Measurements from ENCODE around the gene CAAP1.
"Not testable (repeated sequence)": the region's sequence is repeated elsewhere in the genome, so short reads cannot be mapped to it uniquely, and the experiment has no call there.

CAAP1 gene

DNA sequence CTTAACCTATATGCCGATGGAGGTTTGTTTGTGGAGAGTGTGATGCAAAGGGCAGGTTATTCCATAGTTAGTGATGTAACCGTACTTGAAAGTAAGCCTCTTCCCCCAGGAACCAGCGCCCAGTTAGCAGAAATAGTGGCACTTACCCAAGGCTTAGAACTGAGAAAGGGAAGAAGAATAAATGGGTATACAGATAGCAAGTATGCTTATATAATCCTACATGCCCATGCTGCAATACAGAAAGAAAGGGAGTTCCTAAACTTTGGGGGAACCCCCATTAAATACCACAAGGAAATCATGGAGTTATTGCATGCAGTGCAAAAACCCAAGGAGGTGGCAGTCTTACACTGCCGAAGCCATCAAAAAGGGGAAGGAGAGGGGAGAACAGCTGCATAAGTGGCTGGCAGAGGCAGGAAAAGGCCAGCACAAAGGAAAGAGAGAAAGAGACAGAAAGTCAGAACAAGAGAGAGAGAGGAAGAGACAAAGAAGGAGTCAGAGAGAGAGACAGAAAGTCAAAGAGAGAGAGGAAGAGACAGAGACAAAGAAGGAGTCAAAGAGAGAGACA lies 64.1 kb downstream of the CAAP1 start:
- not testable (repeated sequence) for DNase-seq

DNA sequence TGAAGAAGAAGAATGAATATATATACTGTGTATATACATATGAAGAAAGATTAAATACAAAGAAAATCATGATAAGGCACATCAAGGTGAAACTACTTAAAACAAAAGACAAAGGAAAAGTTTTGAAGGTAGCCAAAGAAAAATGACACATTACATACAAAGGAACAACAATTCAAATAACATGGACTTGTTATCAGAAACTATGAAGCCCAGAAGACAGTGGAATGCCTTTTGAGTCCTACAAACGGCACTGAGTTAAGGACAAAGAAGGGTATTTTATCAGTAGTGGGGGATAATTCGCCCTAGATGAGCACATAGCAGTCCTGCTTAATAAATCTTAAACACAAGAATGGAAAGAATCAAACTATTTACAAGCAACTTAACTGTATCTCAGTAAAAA lies 77.8 kb downstream of the CAAP1 start:
- DNase-seq, result no peak

DNA sequence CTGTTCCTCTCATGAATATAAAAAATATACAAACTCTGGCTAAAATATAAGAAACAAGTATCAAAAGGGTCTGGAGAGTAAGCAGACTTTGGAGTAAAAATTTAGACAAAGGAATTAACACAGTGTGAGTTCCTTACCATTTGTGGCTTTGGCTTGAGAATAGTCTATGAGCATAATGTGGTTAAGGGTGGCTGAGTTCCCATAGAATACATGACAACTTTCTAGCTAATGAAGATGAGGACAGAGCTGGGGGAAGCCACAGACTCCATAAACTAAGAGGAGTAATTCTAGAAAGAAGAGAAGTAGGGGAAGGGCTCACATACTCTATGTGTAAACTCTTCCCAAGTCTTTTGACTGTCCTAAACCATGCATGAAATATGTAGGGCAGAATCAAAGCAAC lies 79.4 kb downstream of the CAAP1 start:
- DNase-seq, result no peak

DNA sequence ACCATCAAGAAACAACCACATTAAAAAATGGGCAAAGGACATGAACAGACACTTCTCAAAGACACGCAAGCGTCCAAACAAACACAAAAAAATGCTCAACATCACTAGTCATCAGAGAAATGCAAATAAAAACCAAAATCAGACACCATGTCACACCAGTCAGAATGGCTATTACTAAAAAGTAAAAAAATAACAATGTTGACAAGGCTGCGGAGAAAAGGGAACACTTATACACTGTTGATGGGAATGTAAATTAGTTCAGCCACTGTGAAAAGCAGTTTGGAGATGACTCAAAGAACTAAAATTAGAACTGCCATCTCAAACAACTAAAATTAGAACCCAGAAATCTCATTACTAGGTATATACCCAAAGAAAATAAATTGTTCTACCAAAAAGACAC lies 80.4 kb downstream of the CAAP1 start:
- DNase-seq, result no peak

DNA sequence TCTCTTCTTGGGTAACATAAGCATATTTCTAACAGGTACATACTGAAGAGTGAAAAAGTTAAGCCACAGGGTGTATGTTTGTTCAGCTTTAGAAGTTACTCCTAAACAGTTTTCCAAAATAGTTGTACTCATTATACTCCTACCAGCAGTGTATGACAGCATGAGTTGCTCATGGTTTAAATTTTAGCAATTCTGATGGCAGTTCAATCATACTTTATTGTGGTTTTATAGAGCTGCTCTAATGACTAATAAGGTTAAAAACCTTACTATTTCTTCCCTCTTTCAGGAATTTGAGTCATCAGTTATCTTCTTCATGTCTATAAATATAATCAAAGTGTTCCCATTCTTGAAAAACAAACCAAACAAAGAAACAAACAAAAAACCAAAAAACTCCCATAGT lies 81.5 kb downstream of the CAAP1 start:
- no peak for DNase-seq

DNA sequence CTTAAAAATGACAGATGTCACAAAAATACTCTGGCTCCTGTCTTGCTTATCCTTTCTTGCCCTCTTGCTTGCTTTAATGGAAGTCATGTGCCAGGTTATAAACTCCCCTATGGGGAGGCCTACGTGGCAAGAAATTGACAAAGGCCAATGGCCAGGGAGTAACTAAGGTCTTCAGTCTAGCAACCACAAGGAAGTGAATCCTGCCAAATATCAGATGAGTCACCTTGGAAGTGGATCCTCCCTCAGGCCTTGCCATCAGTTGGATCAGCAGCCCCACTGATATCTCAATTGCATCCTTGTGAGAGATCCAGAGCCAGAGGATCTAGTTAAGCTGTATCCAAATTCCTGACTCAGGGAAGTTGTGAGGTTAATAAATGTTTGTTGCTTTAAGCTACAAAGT lies 82.8 kb downstream of the CAAP1 start:
- no peak for DNase-seq

DNA sequence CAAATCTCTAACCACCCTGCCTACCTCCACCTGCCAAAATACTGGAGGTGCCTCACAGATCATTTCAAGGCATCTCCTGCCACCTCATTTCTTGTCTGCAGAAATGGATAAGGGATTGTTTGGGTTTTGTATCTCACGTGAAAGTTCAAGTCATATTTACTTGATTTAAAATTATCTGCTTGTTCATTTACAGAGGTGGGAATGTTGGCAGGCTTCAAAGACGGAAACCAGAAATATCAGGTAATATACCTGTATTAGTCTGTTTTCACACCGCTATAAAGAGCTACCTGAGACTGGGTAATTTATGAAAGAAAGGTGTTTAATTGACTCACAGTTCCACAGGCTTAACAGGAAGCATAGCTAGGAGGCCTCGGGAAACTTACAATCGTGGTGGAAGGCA lies 85.4 kb downstream of the CAAP1 start:
- DNase-seq, result no peak

DNA sequence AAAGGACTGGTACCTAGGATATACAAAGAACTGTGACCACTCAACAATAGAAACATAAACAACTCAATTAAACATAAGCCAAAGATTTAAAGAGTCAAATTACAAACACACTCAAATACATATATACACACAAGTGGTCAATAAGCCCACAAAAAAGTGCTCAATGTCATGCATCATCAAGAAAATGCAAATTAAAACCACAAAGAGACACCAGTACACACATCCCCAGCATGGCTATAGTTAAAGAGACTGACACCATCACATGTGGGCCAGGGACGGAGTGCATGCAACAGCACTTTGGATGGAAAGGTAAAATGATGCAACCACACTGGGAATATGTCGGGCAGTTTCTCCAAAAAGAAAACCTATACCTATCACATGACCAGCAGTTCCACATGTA lies 89.7 kb downstream of the CAAP1 start:
- no peak for DNase-seq

DNA sequence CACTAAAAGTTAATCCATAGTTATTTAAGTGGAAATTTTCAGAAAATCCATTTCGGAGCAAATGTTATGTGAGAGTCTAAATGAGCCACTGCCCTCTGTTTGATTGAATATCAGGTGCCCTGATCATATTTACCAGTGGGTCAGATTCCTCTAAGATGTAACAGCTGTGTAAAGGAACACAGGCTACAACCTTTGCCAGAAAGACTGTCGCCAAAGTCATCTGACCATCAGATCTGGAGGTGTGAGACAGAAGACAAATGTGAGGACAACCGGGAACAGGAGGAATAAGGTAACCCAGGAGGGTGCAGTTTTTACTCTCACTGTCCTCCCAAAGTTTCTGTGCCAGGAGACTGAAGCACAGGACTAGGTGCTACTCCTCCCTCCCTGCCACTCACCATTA lies 90.8 kb downstream of the CAAP1 start:
- no peak for DNase-seq

DNA sequence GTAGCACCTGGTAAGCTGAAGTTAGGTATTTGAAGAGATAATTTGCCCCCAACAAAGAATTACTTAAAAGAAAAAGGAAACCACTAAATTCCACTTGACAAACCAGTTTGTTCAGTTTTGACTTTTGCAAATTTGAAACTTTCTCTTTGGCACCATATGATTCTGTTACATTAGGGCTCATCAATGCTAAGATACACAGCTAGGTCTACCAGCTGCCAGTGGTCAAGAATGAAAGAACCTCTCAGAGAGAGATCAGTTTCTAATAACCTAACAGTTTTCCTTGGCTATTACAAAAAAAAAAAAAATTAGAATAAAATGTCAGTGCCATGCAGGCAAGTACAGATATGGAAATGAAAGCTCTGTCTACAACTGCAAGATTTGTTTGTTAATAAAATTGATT lies 92.3 kb downstream of the CAAP1 start:
- no peak for DNase-seq

DNA sequence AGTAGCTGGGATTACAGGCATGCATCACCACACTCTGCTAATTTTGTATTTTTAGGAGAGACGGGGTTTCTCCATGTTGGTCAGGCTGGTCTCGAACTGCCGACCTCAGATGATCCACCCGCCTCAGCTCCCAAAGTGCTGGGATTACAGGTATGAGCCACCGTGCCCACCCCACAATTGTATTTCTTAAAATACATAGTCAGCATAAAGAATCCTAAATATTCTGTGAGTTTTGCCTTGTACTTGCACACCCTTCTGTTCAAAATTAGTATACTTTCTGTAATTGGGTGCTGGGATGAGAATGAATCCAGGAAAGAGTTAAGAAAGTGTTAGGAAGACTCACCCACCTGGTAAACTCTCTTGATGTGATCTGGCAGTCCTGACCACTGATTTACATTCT lies 101.3 kb downstream of the CAAP1 start:
- DNase-seq, result no peak

Measured in activated T-cell treated with anti-CD3 and anti-CD28 coated beads, Interleukin-2, amount 50 U/mL, for 1 hour (primary cell).